H1 (cell line): ENCODE measurements around the gene ANKRD31. TPM values are rescaled to one million over a fixed set of nuclear protein-coding genes. Genes with fewer than 3 reads are reported as not detected.

Source experiments
- KDM5A ChIP-seq: fragments of 200-600 bp; IDR thresholded peaks from 2 replicates; pipeline ENCODE4 v1.7.1; 2012; ENCODE audit warnings: mild to moderate bottlenecking, low read length, inconsistent platforms, mixed read lengths
- POLR2A ChIP-seq, 2 experiments: IDR thresholded peaks; 1 replicate in 1 of 2; 2 replicates in 1 of 2; pipeline ENCODE4 v1.6.1; 2011; ENCODE audit warnings: low read depth in 2 of 2, low read length in 2 of 2, mild to moderate bottlenecking in 2 of 2; ENCODE audit errors: control extremely low read depth in 1 of 2
- polyA plus RNA-seq, 7 experiments: library from polyadenylated mRNA; depleted of rRNA in 3 of 7; stranded (reverse) in 5 of 7; unstranded in 2 of 7; fragments of >200 nt in 5 of 7; fragments of 200-250 nt in 2 of 7; gene quantifications; 1 replicate in 5 of 7; 2 replicates in 1 of 7; 4 replicates in 1 of 7; pipeline versions ENCODE4 v1.2.1 to v1.2.3, GENCODE V29; 2011 to 2013; ENCODE audit warnings: missing spikeins in 2 of 7, mixed read lengths in 2 of 7
- total RNA-seq: library from RNA; stranded (reverse); fragmentation: NEBNext Ultra II Directional; extraction: Animal tissue kit (Norgen Biotek cat#: 25700); gene quantifications from 2 replicates; pipeline ENCODE4 v1.2.1, GENCODE V29; 2021
- TF ChIP-seq, protein P1 (sequence below): IDR thresholded peaks from 2 replicates; pipeline ENCODE4 v1.6.1; 2012; ENCODE audit warnings: low read length, inconsistent platforms

ANKRD31 gene
- total and polyA plus RNA-seq, 2 of the 8 experiments (the other 6 are each of a cell fraction or from before 2014, with no cell fraction given), result 0.05 to 0.06 TPM

DNA sequence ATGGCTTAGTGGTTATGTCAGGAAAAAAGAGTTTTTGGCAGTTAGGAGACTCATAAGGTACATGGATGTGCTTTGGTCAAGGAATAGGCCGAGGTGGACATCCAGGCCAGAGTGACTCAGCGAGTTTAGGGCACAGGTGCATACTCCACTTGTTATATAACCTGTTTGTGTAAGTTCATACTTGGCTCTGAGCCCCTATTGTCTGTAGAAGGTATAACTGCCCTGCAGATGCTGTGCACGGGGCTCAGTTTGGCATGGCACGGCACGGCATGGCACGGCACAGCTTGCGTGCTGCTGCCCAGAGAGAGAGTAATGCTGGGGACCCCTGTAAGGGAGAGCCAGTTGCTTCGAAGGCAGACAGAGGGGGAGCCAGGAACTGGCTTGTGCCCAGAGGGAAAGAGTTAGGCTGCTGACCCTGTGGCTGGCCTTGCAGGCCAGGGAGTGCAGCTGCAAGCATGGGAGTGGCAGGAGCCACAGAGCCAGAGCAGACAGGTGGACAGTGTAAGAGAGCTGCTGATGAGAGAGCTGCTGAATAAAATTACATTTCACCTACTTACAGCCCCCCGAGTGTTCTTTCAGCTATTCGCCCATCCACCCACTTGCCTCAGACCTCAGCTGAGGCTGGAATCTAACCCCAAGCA lies 216.5 kb downstream of the ANKRD31 start (continued):
- TF ChIP-seq, protein P1, sequence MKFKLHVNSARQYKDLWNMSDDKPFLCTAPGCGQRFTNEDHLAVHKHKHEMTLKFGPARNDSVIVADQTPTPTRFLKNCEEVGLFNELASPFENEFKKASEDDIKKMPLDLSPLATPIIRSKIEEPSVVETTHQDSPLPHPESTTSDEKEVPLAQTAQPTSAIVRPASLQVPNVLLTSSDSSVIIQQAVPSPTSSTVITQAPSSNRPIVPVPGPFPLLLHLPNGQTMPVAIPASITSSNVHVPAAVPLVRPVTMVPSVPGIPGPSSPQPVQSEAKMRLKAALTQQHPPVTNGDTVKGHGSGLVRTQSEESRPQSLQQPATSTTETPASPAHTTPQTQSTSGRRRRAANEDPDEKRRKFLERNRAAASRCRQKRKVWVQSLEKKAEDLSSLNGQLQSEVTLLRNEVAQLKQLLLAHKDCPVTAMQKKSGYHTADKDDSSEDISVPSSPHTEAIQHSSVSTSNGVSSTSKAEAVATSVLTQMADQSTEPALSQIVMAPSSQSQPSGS, result no peak
- TF ChIP-seq KDM5A, result no peak
- TF ChIP-seq POLR2A (IDR thresholded peaks at IDR 0.05; ENCODE audit: control extremely low read depth in 1 of 2, low read depth in 2 of 2, low read length in 2 of 2), result no peak
